DMS 273 (cell line): ENCODE data around the gene MTA2.
"Not testable (repeated sequence)": the region's sequence is repeated elsewhere in the genome, so short reads cannot be mapped to it uniquely, and the experiment has no call there.

ENCODE experiments used
- DNase-seq: peaks from one replicate; lab custom pipeline; 2025; ENCODE audit not compliant: unreplicated experiment; lab: John Stamatoyannopoulos, UW

MTA2 gene

GRCh38 chr11:62567018-62567633 lies 34.5 kb downstream of the MTA2 start:
- DNase-seq, result no peak

- DNase-seq, result no peak
Observed at GRCh38 chr11:62566247-62566646, 35.4 kb downstream of the MTA2 start.

DNA sequence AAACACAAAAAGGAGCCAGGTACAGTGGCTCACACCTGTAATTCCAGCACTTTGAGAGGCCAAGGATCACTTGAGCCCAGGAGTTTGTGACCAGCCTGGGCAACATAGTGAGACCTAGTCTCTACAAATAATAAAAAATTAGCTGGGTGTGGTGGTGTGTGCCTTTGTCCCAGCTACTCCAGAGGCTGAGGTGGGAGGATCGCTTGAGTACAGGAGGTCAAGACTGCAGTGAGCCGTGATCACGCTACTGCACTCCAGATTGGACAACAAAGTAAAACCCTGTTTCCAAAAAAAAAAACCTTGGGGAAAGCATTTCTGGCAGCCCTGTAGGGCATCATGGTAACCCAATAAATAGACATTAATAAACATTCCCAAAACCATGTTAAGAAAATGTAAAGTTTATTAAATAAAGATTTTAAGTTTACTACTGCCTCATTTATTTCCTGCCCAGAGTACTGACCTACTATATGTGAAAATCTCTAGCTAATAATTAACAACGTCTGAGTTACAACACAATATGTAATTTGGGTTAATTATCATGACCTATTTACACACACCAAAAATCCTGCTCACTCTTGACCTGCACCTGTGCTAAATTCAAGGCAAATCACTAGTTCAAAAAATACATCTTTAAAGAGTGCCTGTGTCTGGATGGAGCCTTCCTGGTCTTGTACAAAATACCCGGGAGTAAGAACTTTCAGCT lies 36.4 kb downstream of the MTA2 start:
- no peak for DNase-seq

GRCh38 chr11:62561677-62562230 lies 39.9 kb downstream of the MTA2 start:
- DNase-seq, result not testable (repeated sequence)

- DNase-seq, result peak; percentile 90
Observed at GRCh38 chr11:62560566-62561103, 41.0 kb downstream of the MTA2 start.

DNA sequence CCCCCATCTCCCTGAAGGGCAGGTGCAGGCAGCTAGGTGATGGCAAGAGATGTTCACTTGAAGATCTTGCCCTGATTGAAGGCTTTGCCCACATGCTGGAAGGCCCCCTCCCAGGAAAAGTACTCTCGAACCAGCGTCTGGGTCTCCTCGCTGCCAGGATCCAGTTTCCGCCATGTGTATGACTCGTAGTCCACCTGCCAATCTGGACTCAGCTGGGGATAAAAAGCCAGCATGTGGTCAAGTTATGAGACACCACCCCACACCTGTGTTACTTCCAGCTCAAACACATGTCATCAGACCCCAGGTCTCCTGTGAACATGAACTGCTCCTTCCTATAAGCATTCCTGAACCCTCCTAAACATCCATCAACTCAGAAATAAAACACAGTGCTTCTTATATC lies 42.0 kb downstream of the MTA2 start:
- DNase-seq, result not testable (repeated sequence)

DNA sequence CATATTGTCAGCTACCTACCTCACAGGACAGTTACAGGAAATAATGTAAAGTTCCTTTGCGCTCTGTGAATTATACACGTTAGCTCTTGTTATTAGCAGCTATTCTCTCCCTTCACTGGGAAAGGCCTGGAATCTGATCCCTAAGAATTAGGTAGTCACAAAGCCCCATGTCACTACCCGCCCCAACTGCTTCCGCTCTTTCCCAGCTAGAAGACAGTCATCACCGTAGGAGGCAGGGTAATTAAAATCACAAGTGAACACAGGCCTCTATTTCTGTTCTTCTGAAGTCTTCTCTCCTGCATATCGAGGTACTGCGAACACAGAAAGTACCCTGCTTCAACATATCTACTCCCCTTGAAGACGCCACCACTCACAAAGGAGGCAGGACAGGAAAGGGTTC lies 42.5 kb downstream of the MTA2 start:
- DNase-seq, result no peak

DNA sequence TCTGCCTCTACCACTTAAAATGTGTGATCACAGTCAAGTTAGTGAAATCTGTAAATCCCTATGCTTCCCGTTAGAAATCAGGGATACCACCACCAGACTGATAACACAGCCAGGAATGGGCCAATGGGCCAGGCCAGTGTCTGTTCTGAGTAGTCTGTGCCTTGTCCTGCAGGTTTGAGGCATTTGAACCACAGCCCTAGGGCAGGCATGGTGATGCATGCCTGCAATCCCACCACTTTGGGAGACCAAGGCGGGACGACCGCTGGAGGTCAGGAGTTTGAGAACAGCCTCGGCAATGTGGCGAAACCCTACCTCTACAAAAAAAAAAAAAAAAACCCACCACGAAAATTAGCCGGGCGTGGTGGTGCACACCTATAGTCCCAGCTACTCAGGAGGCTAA lies 43.0 kb downstream of the MTA2 start:
- DNase-seq, result no peak

DNA sequence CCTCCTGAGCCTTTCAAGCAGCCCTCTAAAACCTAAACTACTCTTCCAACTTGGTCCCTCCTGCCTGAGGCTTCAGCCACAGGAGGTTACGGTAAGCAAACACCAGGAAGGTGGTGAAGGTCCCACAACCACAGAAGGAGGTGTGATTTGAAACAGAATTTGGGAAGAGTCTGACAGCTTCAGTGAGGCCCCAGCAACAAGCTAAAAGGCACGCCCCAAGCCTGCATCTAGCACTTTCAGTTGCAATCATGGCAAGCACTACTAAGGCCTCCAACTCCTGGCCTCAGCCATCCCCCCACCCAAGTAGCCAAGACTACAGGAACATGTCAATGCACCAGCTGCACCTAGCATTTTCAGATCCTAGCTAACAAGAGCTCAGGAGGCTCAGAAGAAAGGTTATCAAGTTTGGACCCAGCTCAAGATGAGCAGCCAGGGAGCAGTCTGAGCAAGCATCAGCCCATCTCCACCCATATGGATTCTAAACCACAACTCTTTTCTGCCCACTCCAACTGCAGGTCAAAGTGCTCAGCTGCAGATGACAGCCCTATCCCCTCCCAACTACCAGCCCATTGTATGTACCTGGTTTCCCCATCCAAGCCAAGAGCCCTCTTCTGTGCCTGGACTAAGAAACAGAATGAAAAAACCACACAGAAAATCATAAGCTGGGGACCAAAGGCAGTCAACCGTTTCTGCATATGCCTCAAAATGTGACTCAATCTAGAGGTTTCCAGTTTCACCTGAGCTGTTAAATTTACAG lies 44.6 kb downstream of the MTA2 start:
- peak; percentile 63 for DNase-seq

DNA sequence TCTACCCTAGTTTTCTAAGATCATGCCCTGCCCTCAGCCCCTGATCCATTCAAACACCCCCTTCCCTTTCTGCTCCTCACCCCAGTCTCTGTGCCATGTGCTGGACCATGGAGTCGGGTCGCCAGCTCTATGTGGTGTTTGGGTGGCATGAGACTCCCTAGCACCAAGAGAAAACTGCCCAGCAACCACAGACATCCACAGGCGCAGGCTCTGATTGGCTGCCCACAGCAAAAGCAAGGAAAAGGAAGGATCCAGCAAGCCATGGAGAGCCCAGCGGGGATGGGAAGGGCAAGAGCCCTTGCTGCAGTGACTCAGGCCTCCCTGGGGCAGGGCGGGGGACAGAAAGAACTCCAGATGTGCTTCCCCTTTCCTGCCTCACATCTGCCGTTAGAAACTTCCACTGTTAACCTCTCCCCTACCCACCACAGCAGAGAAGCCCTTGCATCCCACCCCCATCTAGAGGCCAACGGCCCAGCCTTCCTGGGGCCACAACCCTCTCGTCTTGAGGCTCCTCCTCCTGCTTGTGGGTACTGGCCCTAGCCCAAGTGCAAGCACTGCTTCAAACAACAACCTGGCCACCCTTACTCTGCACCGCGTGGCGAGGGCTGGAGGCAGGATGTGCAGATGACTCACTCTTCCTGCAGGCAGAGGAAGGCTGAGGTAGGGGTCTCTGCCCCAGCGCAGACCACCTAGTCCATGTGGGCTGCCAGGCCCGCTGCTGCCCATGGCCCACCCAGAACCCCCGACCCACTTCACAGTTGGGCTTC lies 45.4 kb downstream of the MTA2 start:
- peak; percentile 94 for DNase-seq

- peak; percentile 77 for DNase-seq
Observed at GRCh38 chr11:62555464-62556107, 46.1 kb downstream of the MTA2 start.

DNA sequence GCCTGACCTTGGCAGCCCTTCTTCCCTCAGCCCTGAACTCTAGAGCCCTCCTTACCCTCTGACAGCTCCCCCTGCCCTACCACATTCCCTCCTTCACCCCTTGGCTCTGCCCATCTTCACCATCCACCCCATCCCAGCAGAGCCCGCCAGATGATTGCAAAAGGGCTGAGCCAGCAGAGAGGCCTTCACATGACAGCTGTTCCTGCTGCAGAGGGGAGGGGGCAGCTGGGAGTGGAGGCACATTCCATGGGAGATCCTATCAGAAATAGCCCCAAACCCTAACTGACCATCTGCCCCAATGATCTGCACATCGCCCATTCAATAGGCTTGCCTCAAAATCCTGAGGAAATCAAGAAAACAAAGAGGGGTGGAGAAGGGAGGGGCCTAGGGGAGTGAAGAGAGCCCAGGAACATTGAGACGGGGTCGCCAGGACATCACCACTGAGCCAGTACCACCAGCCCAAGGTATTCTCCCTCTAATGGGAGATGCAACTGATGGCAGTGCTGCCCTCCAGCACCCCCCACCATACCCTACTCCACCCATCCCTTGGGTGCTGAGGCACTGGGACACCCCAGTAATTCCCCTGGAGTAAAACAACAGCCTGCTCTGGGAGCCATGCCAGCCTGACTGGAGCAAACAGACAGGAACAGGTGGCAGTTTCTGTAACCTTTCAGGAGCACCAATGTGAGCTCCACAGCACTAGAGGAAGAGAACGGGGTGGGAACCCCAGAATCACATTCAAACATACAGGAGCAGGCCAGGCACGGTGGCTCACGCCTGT lies 47.1 kb downstream of the MTA2 start:
- DNase-seq, result peak; percentile 79

DNA sequence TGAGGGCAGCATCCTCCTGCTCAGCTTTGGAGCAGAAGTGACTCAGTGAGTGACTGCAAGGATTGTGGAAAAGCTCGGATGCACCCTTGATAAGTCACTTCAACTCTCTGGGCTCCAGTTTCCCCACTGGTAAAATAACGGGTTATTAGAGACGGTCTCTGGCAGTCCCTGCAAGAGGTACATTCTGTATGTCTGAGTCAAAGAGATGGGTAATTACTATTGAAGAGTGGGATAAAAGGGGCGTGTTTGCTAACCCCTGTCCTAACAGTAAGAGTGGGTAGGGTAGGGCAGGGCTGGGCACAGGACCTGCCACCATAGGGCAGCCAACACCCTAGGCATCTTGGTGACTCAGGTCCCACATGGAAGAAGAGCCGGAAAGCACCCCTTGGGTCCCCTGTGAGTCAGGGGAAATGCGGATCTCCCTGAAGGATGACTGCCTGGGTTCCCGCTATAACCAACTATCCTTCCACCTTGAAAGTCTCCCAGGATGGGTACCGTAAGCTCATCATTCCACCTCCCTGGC lies 47.8 kb downstream of the MTA2 start:
- no peak for DNase-seq

- peak; percentile 50 for DNase-seq
Observed at GRCh38 chr11:62553080-62553838, 48.4 kb downstream of the MTA2 start.

GRCh38 chr11:62552485-62553079 lies 49.1 kb downstream of the MTA2 start:
- peak; percentile 62 for DNase-seq

GRCh38 chr11:62550478-62550877 lies 51.2 kb downstream of the MTA2 start:
- not testable (repeated sequence) for DNase-seq

- DNase-seq, result no peak
Observed at GRCh38 chr11:62548545-62549335, 52.9 kb downstream of the MTA2 start.
